ENCODE measurements around the gene RND3.

DNA sequence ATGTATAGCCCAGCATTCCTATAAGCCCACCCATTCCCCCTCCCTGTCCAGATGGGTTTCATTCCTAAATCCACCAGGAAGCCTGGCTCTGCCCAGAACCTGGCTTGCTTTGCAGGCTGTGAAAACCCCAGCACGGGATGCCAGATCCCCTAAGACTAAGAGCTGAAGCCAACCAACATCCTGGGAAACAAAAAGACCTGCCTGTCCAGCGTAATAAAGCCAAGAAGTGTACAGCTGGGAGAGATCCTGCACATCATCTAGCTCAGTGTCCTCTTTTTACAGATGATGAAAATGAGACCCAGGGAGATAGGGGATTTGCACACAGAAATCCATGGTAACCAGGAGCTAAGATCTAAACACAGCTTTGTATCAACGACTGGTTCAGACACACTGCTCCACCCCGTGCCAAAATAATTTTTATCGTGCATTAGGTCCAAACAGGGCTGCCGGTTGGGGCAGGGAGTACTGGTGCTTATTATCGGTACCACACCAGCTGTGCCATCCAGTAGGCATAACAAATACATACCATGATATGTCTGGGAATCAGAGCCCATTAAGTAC, 2.9 kb downstream of the RND3 start:
- TF ChIP-seq, protein P1, sequence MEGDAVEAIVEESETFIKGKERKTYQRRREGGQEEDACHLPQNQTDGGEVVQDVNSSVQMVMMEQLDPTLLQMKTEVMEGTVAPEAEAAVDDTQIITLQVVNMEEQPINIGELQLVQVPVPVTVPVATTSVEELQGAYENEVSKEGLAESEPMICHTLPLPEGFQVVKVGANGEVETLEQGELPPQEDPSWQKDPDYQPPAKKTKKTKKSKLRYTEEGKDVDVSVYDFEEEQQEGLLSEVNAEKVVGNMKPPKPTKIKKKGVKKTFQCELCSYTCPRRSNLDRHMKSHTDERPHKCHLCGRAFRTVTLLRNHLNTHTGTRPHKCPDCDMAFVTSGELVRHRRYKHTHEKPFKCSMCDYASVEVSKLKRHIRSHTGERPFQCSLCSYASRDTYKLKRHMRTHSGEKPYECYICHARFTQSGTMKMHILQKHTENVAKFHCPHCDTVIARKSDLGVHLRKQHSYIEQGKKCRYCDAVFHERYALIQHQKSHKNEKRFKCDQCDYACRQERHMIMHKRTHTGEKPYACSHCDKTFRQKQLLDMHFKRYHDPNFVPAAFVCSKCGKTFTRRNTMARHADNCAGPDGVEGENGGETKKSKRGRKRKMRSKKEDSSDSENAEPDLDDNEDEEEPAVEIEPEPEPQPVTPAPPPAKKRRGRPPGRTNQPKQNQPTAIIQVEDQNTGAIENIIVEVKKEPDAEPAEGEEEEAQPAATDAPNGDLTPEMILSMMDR (IDR thresholded peaks at IDR 0.05; ENCODE audit: borderline replicate concordance, extremely low read depth, low read length, poor library complexity, severe bottlenecking): no peak
- no peak for TF ChIP-seq EZH2 (IDR thresholded peaks at IDR 0.05; ENCODE audit: borderline replicate concordance, low read depth, low read length, severe bottlenecking)

All from DND-41 (cell line).